Measurements from ENCODE around the gene OR52N1.

- no peak for TF ChIP-seq RBBP5 (IDR thresholded peaks at IDR 0.05; ENCODE audit: borderline replicate concordance, low read depth, low read length)
- TF ChIP-seq TAF1 (IDR thresholded peaks at IDR 0.05; ENCODE audit: low read depth, low read length) = no peak
- no peak for TF ChIP-seq RAD21 (IDR thresholded peaks at IDR 0.05 in 1 of 2, conservative IDR thresholded peaks at IDR 0.05 in 1 of 2; ENCODE audit: low read depth in 2 of 2, low read length in 2 of 2)
- no peak for TF ChIP-seq CTCF (IDR thresholded peaks at IDR 0.05; ENCODE audit: control extremely low read depth in 1 of 3, insufficient read depth in 1 of 3, low read depth in 1 of 3, low read length in 3 of 3)
- TF ChIP-seq POLR2A (IDR thresholded peaks at IDR 0.05; ENCODE audit: control extremely low read depth in 1 of 2, low read depth in 2 of 2, low read length in 2 of 2) = no peak
Measured at GRCh38 chr11:5746614-5747013, 44.5 kb downstream of the OR52N1 start.
